HepG2 (cell line): ENCODE data around the gene TMEM269. TPM values are rescaled to one million over a fixed set of nuclear protein-coding genes. Genes with fewer than 3 reads are reported as not detected.

Experiments
- HBP1 ChIP-seq: IDR thresholded peaks from 2 replicates; pipeline ENCODE4 v1.6.1; 2016; ENCODE audit warnings: low read depth, control low read depth
- HMG20A ChIP-seq: IDR thresholded peaks from 2 replicates; pipeline ENCODE4 v1.6.1; 2016; ENCODE audit warnings: borderline replicate concordance
- NONO ChIP-seq, 2 experiments: fragments of 450-650 bp in 1 of 2; sonication (generic) in 1 of 2; formaldehyde crosslinking in 1 of 2; IDR thresholded peaks in 1 of 2; conservative IDR thresholded peaks in 1 of 2; 2 replicates each; pipeline versions ENCODE4 v1.6.1 to v1.8.0; 2017 to 2022; ENCODE audit warnings: mild to moderate bottlenecking in 1 of 2, missing genetic modification reagents in 1 of 2, moderate library complexity in 1 of 2
- SALL1 ChIP-seq: sonication (generic); formaldehyde crosslinking; IDR thresholded peaks from 2 replicates; pipeline ENCODE4 v1.8.0; 2022; ENCODE audit warnings: mild to moderate bottlenecking, missing genetic modification reagents
- YEATS2 ChIP-seq: sonication (generic); formaldehyde crosslinking; IDR thresholded peaks from 2 replicates; pipeline ENCODE4 v1.4.0; 2020; ENCODE audit warnings: missing genetic modification reagents, borderline replicate concordance
- ZFAT ChIP-seq: sonication (generic); formaldehyde crosslinking; conservative IDR thresholded peaks from 2 replicates; pipeline ENCODE4 v1.8.1; 2023; ENCODE audit warnings: missing genetic modification reagents, inconsistent platforms
- ZNF547 ChIP-seq: sonication (generic); formaldehyde crosslinking; IDR thresholded peaks from 2 replicates; pipeline ENCODE4 v1.5.1; 2020; ENCODE audit warnings: mild to moderate bottlenecking, missing genetic modification reagents
- polyA plus RNA-seq, 8 experiments: library from polyadenylated mRNA; depleted of rRNA in 3 of 8; stranded (reverse) in 7 of 8; unstranded in 1 of 8; fragments of >200 nt; fragmentation: Illumina TruSeq in 4 of 8; extraction: Trizol in 4 of 8; gene quantifications; 2 replicates each; pipeline versions ENCODE4 v1.2.1 to v1.2.3, GENCODE V29; 2011 to 2016; ENCODE audit warnings: low read depth in 4 of 8, missing spikeins in 1 of 8, mixed read lengths in 1 of 8; ENCODE audit not compliant: insufficient read depth in 1 of 8
- total RNA-seq, 5 experiments: library from RNA; depleted of rRNA; stranded (reverse); fragments of >200 nt; fragmentation: Illumina TruSeq; extraction: Trizol; gene quantifications; 2 replicates each; pipeline ENCODE4 v1.2.3, GENCODE V29; 2016; ENCODE audit warnings: low read depth in 1 of 5
- TF ChIP-seq, protein P1 (sequence below): sonication (generic); formaldehyde crosslinking; IDR thresholded peaks from 2 replicates; pipeline ENCODE4 v1.4.0; 2020; ENCODE audit warnings: missing genetic modification reagents, borderline replicate concordance

TMEM269 gene
- total and polyA plus RNA-seq, 2 of the 13 experiments (the other 11 are each of a cell fraction or from before 2014, with no cell fraction given), result 0.15 to 0.21 TPM

DNA sequence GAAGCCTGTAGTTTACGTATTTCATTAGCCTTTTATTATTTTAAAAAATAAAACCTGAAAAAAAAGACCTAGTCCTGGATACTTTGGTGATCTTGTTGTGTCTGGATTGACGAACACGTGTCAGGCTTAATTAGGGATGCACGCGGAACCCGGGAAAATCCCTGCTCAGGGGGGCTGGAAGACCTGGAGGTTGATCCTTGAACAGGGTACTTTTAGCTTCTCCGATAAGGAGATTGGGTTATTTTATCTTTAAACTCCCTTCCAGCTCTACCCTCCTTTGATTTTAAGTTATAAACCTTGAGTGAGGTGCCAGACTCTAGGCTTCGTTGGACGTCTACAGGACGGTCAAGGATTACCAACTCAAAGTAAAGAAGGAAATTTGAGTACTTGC, 61.1 kb downstream of the TMEM269 start (continued):
- TF ChIP-seq ZNF547 (no peak; the same call in 1 of the 2 replicates), ZFAT (CRISPR knock-in tag) (no peak), HBP1 (CRISPR knock-in tag) (0 out of 2 replicates have a peak, but pooled peaks have one; percentile 0), HMG20A (no peak), YEATS2 (CRISPR knock-in tag) (no peak), SALL1 (no peak), NONO (IDR thresholded peaks at IDR 0.05) (no peak), NONO (CRISPR knock-in tag; conservative IDR thresholded peaks at IDR 0.05) (peak; percentile 4; the same call in 1 of the 2 replicates)
- TF ChIP-seq, protein P1, sequence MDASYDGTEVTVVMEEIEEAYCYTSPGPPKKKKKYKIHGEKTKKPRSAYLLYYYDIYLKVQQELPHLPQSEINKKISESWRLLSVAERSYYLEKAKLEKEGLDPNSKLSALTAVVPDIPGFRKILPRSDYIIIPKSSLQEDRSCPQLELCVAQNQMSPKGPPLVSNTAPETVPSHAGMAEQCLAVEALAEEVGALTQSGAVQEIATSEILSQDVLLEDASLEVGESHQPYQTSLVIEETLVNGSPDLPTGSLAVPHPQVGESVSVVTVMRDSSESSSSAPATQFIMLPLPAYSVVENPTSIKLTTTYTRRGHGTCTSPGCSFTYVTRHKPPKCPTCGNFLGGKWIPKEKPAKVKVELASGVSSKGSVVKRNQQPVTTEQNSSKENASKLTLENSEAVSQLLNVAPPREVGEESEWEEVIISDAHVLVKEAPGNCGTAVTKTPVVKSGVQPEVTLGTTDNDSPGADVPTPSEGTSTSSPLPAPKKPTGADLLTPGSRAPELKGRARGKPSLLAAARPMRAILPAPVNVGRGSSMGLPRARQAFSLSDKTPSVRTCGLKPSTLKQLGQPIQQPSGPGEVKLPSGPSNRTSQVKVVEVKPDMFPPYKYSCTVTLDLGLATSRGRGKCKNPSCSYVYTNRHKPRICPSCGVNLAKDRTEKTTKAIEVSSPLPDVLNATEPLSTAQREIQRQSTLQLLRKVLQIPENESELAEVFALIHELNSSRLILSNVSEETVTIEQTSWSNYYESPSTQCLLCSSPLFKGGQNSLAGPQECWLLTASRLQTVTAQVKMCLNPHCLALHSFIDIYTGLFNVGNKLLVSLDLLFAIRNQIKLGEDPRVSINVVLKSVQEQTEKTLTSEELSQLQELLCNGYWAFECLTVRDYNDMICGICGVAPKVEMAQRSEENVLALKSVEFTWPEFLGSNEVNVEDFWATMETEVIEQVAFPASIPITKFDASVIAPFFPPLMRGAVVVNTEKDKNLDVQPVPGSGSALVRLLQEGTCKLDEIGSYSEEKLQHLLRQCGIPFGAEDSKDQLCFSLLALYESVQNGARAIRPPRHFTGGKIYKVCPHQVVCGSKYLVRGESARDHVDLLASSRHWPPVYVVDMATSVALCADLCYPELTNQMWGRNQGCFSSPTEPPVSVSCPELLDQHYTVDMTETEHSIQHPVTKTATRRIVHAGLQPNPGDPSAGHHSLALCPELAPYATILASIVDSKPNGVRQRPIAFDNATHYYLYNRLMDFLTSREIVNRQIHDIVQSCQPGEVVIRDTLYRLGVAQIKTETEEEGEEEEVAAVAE, result no peak
